Stimulated activated CD4-positive, alpha-beta T cell treated with anti-CD3 and anti-CD28 coated beads, TNF-alpha, amount 100 ng/mL, for 48 hours (primary cell): ENCODE data around the gene F10.
"Not testable (repeated sequence)": the region's sequence is repeated elsewhere in the genome, so short reads cannot be mapped to it uniquely, and the experiment has no call there.

ENCODE experiments used
- DNase-seq, 3 donors: peaks; one replicate each; pipeline ENCODE4 v3.0.0-alpha.2; 2020; ENCODE audit warnings: low read depth in 3 of 3

Gene F10

GRCh38 chr13:113152984-113153809 is 30.6 kb downstream of the F10 start:
- DNase-seq, result no peak

DNA sequence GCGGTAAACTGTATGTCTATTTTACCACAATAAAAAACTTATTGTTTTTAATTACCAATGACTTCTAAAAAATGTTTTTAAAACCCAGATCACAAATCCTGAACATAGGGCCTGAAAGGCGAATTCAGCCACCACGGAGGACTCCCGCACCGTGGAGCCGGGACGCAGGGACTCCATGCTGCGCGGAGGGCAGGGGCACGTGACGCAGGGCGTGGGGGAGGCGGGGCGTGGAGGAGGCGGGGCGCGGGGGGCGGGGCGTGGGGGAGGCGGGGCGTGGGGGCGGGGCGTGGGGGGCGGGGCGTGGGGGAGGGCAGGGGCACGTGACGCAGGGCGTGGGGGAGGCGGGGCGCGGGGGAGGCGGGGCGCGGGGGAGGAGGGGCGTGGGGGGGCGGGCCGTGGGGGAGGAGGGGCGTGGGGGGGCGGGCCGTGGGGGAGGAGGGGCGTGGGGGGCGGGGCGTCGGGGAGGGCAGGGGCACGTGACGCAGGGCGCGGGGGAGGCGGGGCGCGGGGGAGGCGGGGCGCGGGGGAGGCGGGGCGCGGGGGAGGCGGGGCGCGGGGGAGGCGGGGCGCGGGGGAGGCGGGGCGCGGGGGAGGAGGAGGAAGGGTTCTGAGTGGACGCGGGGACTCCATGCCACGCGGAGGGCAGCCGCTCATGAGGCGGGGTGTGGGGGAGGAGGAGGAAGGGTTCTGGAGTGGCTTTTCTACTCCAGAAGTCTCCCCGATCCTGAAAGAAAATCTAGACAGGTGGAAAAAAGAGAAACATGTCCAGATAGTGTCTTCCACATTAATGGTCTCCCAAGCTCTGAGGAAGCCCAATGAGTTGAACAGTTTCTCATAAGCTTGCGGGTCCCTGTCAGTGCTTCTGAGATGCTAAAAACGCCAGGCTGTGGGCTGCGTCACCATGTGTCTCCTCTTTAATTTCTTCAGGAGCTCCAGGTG is 31.5 kb downstream of the F10 start:
- DNase-seq, result peak; percentile 35 to 54 (median 45)

DNA sequence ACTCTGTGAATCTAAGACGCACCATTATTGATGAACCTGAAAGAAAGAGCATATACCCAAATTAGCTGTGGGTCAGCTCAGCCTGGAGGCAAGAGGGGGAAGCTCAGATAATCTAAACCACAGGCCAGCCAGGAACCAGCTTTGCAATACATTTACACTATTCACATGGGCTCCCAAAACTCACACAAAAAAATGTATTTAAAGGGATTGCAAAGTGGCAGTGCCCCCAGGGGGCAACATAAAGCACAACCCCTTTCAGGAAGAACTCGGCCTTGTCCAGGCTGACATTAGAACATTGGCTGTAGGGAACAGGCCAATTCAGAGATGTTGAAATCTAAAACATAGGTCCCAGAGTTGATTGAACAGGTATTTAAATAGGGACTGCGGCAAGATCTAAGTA is 32.6 kb downstream of the F10 start:
- no peak for DNase-seq

GRCh38 chr13:113155982-113156655 is 33.5 kb downstream of the F10 start:
- no peak for DNase-seq

DNA sequence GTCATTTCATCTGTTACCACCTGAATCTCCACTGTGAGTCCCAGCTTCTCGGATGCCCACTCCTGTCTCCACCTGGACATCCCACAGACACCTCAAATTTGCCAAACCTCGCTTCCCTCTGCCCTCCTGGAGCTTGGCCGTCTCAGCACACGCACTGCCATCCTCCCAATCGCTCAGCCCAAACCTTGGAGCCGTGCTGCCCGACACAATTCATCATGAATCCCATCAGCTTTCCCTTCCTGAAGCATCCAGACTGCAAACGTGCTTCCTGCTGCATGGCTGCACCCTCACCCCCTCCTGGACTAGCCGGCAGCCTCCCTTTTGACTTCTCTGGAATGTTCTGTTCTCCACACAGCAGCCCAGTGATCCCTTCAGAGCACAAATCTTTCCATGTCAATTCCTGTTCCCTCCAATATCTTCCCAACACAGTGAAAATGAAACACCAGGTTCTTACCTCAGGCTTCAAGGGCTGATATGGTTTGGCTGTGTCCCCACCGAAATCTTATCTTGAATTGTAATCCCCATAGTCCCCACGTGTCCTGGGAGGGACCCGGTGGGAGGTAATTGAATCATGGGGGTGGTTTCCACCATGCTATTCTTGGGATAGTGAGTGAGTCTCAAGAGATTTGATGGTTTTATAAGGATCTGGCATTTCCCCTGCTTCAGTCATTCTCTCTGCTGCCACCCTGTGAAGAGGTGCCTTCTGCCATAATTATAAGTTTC is 34.8 kb downstream of the F10 start:
- no peak for DNase-seq

DNA sequence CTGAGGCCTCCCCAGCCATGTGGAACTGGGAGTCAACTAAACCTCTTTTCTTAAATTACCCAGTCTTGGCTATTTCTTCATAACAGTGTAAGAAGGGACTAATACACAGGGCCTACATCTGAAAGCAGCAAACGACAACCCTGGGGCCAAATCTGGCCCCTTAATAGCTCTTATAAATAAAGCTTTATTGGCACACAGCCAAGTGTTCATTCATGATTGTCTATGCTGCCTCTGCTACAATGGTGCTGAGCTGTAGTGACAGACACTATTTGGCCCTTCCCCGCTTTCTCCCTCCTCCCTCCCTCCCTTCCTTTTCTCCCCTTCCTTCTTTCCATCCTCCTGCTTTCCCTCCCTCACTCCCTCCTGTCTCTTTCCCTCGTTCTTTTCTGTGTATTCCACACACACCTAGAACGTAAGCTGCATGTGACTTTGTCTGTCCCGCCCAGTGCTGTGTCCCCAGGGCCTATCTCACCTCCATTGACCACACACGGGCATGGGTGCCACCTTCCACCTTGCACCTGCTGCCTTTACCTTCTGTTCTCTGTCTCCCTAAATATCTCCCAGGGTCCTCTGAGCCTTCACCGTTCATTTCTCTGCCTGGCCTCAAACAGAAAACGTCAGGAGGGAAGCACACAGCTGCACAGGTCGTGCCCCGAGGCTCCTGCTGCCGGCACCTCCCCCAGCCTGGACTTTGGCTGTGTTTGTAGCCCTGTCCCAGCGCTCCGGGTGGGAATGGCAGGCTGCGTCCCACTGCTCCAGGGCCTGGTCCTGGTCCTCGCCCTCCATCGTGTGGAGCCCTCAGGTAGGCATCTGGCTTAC is 35.5 kb downstream of the F10 start, which contains the start of gene PROZ:
PROZ (plus strand) TSS at position 720 of the 819 bp plus-strand sequence; CDS start at position 733, 13 bp downstream.
- no peak for DNase-seq

- no peak for DNase-seq
Observed at GRCh38 chr13:113158946-113159345, 36.3 kb downstream of the F10 start.

DNA sequence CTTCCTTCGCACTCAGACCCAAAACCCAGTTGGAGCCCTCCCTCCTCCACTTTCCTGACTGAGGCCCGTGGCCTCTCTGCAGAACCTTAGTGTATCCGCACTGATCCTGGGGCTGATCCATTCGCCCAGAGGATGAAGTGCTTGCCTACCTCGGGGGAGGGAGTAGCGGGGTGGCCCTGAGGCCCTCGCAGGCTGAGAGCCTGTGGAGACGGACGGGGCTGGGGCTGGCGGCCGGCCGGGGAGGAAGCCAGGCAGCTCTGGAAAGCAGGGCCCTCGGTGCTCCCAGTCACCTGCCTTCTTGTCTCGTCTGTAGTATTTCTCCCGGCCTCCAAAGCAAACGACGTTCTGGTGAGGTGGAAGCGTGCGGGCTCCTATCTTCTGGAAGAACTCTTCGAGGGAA is 37.1 kb downstream of the F10 start:
- no peak for DNase-seq

GRCh38 chr13:113160983-113161382 is 38.4 kb downstream of the F10 start:
- DNase-seq, result no peak

GRCh38 chr13:113161433-113161832 is 38.8 kb downstream of the F10 start:
- DNase-seq, result no peak

GRCh38 chr13:113161975-113162374 is 39.4 kb downstream of the F10 start:
- DNase-seq, result not testable (repeated sequence)

- no peak for DNase-seq
Observed at GRCh38 chr13:113162783-113163685, 40.4 kb downstream of the F10 start.

DNA sequence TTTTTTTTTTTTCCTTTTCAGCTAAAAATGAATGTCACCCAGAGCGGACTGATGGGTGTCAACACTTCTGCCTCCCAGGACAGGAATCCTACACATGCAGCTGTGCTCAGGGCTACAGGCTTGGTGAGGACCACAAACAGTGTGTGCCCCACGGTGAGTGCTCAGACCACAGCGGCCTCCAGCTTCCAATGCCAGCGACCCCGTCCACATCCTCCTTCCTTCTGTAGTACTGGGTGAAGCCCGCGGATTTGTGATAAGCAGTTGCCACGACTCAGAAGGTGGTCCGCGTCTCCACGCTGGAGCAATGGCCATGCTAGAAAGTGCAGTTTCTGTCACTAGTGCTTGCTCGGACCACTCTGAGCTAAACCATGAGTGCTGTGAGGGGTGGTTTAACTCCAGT is 41.9 kb downstream of the F10 start:
- no peak for DNase-seq

- DNase-seq, result no peak
Observed at GRCh38 chr13:113166266-113166665, 43.7 kb downstream of the F10 start.

GRCh38 chr13:113166681-113167080 is 44.1 kb downstream of the F10 start:
- no peak for DNase-seq

DNA sequence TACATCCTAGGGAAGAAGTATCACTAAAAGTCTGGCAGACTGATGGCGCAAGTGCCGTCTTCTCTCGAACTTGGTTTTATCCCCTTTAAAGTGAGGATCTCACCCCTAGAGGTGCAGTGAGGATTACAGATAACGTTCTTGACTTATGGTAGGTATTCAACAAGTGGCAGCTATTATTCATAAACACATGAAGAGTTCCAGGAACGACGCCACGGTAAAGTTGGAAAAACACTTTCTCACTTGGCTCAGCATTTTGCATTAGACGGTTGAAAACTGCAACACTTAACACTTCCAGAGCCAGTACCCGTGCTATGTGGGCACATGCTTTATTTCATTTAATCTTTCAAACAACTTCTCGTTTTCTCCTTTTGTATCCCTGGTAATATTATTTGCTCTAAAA is 44.6 kb downstream of the F10 start:
- DNase-seq, result no peak

DNA sequence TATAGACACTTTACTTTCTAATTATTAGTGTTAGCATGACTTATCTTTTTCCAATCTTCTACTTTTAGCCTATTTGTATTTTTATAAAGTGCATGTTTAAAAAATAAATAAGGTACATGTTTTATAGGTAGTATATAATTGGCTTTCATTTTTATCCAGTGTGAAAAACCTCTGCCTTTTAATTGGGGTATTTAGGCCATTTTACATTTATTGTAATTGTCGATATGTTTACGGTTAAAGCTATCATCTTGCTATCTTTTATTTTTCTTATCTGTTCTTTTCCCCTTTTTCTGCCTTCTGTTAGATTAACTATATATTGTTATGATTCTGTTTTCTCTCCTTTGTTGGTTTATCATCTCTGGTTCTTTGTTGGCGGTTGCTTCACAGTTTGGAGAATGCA is 45.0 kb downstream of the F10 start:
- DNase-seq, result no peak

GRCh38 chr13:113168211-113168610 is 45.6 kb downstream of the F10 start:
- no peak for DNase-seq
